H1 (cell line): ENCODE results near the gene CC2D1A. TPM values are rescaled to one million over a fixed set of nuclear protein-coding genes. Genes with fewer than 3 reads are reported as not detected.

ENCODE experiments used
- BACH1 ChIP-seq: IDR thresholded peaks from 2 replicates; pipeline ENCODE4 v1.6.1; 2012; ENCODE audit warnings: low read length, improper control_type of control experiment
- JUND ChIP-seq: IDR thresholded peaks from 2 replicates; pipeline ENCODE4 v1.6.1; 2011; ENCODE audit warnings: mild to moderate bottlenecking, improper control_type of control experiment, low read length
- polyA plus RNA-seq, 7 experiments: library from polyadenylated mRNA; depleted of rRNA in 3 of 7; stranded (reverse) in 5 of 7; unstranded in 2 of 7; fragments of >200 nt in 5 of 7; fragments of 200-250 nt in 2 of 7; gene quantifications; 1 replicate in 5 of 7; 2 replicates in 1 of 7; 4 replicates in 1 of 7; pipeline versions ENCODE4 v1.2.1 to v1.2.3, GENCODE V29; 2011 to 2013; ENCODE audit warnings: missing spikeins in 2 of 7, mixed read lengths in 2 of 7
- total RNA-seq: library from RNA; stranded (reverse); fragmentation: NEBNext Ultra II Directional; extraction: Animal tissue kit (Norgen Biotek cat#: 25700); gene quantifications from 2 replicates; pipeline ENCODE4 v1.2.1, GENCODE V29; 2021

The CC2D1A gene
- total and polyA plus RNA-seq, 2 of the 8 experiments (the other 6 are each of a cell fraction or from before 2014, with no cell fraction given), result 12.5 to 33.0 TPM

- TF ChIP-seq BACH1 (no peak), JUND (no peak)
Measured at GRCh38 chr19:13914777-13915176, 8.8 kb downstream of the CC2D1A start (continued).
